Right ventricle myocardium inferior (tissue), 1 donor: ENCODE data around the gene CDK17. TPM values are rescaled to one million over a fixed set of nuclear protein-coding genes. Genes with fewer than 3 reads are reported as not detected.

Experiments used
- ATAC-seq: fragments of 200-7000 bp; cut with Tn5 transposase; one replicate; pipeline ENCODE4 v1.9.1; 2020; ENCODE audit warnings: mild to moderate bottlenecking, moderate library complexity
- DNase-seq: peaks from one replicate; pipeline ENCODE4 v3.0.0; 2021; ENCODE audit errors: missing footprints
- intact Hi-C: fragments of 100-400 bp; cut with DNase I; formaldehyde crosslinking; loops from one replicate; pipeline ENCODE4 v1.11.0; 2022
- total RNA-seq: library from RNA; stranded (reverse); fragmentation: NEBNext Ultra II Directional; extraction: Animal tissue kit (Norgen Biotek cat#: 25700); gene quantifications from one replicate; pipeline ENCODE4 v1.2.1, GENCODE V29; 2021
- donor health status: DM: no; HTN: yes; CAD: no; lungs with severe emphysema.

Gene CDK17
- total RNA-seq, 1 donor from 2014 or later: 16.0 TPM

DNA sequence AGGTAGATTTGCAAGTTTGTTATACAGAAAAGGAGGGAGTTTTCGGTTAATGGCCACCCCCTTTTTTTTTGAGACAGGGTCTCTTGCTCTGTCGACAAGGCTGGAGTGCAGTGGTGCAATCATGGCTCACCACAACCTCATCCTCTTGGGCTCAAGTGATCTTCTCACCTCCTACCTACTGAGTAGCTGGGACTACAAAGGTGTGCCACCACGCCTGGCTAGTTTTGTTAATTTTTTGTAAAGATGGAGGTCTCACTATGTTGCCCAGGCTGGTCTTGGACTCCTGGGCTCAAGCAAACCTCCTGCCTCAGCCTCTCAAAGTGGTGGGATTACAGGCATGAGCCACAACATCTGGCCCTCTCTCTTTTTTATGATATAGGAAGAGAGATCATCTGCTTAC lies 94.6 kb downstream of the CDK17 start:
- DNase-seq (no peak), ATAC-seq (no peak)
- intact Hi-C loops: loop anchor here (10.0 kb wide), 1 partner anchor 209 kb away; no protein-coding TSS in a partner anchor

DNA sequence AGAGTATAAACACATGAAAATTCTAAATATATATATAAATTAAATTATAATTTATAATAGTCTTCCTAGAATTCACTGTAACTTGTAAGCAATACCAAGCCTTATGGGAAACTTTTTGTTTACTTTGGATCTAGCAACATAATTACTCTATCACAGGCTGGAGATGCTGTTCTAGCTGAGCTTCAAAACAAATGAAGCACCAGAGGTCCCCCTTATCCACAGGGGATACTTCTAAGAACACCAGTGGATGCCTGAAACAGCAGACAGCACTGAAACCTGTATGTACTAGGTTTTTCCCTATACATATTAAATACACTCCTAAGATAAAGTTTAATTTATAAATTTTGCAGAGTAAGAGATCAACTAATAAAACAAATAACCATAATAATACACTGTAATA lies 96.6 kb downstream of the CDK17 start:
- no peak for DNase-seq
- intact Hi-C loops: loop anchor here (5.0 to 10.0 kb wide), 2 partner anchors 94 to 211 kb away; no protein-coding TSS in a partner anchor
- ATAC-seq: no peak

DNA sequence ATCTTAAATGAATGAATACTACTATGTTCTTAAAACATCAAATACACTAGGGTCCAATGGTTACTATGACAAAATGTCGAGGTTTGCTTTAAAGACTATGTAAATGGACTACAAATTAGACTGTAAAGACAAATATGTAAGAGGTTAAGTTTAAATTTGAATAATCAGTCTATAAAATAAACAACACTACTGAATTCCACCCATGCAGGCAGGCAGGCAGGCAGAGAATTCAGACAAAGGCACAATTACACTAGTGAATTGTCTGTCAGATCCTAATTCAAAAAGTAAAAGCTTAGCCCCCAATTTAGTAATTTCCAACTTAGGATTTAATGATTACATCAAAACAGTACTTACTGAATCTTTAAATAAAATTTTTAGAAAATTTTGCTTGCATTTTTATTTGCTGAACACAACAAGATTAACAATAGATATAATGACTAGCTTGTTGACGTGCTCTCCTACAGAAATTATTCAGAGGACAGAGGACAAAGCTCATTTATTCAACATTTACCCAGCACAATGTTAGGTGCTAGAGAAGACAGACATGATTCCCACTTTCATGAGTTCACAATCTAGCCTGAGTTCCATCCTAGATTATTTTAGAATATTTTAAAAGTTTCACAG lies 97.4 kb downstream of the CDK17 start:
- ATAC-seq (no peak), DNase-seq (no peak)
- intact Hi-C loops: loop anchor here (5.0 to 10.0 kb wide), 2 partner anchors 95 to 212 kb away; no protein-coding TSS in a partner anchor

DNA sequence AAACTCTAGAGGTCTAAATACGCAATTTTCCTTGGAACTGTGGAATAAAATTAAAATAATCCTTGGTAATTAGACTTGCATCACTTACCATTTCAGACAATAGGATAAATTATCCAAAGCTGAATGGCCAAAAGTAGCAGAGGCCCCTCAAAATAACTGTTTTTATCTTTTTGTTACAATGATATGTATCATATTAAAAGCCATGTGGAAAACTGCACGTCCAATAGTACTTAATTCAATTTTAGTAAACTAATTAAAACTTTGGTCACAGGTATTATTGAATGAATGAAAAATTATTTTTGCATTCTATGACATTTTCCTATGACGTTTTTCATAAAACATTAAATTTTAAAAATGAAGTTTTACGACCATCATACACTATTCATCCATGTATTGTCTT lies 98.5 kb downstream of the CDK17 start:
- no peak for DNase-seq
- no peak for ATAC-seq
- intact Hi-C loops: loop anchor here (5.0 to 10.0 kb wide), 2 partner anchors 96 to 213 kb away; no protein-coding TSS in a partner anchor

DNA sequence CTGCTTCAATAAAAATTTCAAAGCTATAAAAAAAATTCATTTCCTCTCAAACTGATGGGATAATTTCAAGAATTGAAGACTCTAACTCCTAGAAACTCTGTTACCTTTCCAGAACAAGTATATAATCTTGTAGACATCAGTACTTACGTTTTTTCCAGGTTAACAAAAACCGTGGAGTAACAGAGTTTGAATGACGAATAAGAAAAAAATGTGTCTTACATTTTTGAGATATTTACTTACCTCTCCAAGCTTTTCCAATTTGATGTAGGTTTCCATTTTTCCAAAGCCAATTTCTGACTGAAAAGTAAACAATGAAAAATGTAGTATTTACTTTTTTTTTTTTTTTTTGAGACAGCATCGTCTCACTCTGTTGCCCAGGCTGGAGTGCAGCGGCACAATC lies 100.2 kb downstream of the CDK17 start:
- intact Hi-C loops: loop anchor here (5.0 to 10.0 kb wide), 2 partner anchors 97 to 215 kb away; no protein-coding TSS in a partner anchor

DNA sequence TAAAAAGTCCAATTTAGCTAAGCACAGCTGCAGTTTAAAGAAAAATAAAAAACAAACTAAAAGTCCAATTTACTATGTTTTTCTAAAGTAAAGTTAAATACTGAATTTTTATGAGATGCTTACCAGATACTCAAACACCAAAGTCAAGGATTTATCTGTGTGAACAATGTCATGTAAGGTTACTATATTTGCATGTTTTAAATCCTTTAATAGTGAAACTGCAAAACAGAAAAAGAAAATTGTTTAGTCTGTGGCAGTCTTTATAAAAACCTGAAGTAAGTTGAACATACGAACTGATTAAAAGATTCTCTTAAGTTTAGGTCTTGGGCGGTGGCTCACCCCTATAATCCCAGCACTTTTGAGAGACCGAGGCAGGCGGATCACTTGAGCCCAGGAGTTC lies 102.7 kb downstream of the CDK17 start:
- DNase-seq (no peak), ATAC-seq (no peak)
- intact Hi-C loops: no loop called here

More for the DNA sequence above, 100.2 kb downstream of the CDK17 start:
- DNase-seq: no peak
- no peak for ATAC-seq

DNA sequence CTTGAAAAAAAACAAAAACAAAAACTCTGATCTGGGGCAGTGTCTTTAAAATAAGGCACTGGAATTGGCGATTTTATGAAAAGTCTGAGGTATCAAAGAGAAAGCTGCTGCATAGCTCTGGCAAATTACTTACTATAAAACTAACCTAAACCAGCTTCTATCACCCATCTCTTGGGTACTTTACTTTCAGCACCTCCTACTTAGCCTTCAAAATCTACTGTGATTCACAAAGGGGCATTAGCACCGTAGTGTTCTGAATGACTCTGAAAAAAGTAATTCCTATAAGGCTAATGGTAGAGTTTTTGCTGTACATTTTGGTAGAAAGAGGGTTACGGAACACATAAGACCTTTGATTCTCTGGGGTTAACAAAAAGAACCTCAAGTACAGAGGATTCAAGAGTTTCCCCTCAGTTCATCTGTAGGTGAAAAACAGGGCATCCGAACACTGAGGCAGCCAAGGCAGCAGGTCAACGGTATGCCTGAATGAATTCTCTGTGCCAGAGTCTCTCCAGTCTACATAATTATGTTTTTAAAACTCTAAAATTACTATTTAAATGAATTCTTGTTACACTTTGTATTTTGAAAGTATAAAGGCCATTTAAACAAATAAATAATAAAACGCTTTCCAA lies 104.6 kb downstream of the CDK17 start:
- no peak for DNase-seq
- no peak for ATAC-seq
- intact Hi-C loops: no loop called here

DNA sequence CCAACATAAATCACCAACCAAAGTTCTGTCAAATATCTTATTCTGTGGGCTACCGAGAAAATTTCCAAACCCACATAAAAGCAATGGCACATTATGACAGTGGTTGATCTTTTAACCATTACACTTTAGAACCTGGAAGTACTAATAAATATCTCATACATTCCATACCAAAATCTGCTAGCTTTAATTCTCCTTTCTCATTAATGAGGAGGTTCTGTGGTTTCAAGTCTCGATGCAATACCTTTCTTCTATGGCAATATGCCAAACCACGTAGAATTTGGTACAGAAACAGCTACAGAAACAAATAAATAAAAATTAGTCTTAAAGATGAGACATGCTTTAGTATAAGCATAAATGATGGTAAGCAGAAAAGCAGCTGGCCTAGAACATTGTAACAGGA lies 105.4 kb downstream of the CDK17 start:
- DNase-seq (no peak), ATAC-seq (no peak)
- intact Hi-C loops: no loop called here

DNA sequence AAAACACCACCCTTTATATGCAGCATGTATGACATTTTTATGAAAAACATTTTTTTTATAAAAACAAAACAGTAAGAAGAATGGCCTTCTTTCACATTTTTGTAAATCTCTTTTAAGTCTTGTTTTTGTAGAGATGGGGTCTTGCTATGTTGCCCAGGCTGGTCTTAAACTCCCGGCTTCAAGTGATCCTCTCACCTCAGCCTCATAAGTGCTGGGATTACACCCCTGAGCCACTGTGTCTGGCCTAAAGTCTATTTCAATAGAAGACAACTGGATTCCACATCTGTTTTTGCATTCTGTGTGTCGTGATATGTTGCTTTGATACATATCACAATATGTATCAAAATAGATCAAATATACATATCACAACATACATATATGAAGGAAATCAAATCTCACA lies 107.1 kb downstream of the CDK17 start:
- DNase-seq (no peak), ATAC-seq (no peak)
- intact Hi-C loops: no loop called here

DNA sequence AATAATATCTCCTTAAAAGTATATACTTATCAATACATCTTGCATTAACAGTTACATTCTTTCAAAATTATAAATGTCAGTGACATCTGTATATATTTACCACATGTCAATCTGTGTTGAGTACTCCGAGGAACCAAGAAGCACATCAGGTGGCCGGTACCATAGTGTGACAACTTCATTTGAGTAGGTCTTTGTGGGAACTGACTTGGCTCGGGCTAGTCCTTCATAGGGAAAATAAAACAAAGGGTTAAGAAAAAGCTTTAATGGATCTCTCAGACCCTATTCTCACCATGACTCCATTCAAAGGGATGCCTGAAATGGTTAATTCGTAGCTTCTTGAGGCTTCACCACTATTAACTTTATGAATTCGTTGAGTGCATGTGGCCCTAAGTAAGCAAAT lies 111.2 kb downstream of the CDK17 start:
- DNase-seq: no peak
- intact Hi-C loops: no loop called here
- no peak for ATAC-seq

DNA sequence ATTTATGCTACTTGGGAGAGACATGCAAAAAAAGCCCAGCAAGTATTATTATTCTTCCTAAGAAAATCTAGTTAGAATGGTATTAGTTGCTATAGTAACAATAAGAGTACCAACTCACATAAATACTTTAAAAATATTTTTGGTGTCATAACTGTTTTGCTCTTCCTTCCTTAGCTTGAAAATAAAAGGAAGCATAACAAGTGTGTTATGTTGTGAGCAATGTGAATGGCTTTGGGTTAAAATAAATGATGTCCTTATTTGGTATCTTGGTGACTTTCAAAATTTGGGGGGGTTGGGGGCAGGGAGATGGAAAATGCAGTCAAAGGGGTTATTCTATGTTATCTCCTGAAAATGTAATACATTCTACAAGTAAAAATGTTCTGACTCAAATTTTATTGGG lies 115.1 kb downstream of the CDK17 start:
- ATAC-seq (no peak), DNase-seq (no peak)
- intact Hi-C loops: no loop called here

DNA sequence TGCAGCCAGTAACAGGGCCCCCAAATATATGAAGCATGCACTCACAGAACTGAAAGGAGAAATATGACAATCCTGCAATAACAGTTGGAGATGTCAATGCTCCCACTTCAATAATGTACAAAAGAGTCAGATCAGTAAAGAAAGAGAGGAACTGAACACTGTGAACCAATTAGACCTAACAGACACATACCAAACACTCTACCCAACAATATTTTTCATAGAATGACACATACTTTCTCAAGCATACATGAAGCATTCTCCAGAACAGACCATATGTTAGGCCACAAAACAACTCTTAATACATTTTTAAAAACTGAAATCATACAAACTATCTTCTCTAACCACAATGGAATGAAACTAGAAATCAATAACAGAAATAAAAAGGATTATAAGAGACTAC lies 125.9 kb downstream of the CDK17 start:
- intact Hi-C loops: no loop called here
- ATAC-seq: no peak

DNA sequence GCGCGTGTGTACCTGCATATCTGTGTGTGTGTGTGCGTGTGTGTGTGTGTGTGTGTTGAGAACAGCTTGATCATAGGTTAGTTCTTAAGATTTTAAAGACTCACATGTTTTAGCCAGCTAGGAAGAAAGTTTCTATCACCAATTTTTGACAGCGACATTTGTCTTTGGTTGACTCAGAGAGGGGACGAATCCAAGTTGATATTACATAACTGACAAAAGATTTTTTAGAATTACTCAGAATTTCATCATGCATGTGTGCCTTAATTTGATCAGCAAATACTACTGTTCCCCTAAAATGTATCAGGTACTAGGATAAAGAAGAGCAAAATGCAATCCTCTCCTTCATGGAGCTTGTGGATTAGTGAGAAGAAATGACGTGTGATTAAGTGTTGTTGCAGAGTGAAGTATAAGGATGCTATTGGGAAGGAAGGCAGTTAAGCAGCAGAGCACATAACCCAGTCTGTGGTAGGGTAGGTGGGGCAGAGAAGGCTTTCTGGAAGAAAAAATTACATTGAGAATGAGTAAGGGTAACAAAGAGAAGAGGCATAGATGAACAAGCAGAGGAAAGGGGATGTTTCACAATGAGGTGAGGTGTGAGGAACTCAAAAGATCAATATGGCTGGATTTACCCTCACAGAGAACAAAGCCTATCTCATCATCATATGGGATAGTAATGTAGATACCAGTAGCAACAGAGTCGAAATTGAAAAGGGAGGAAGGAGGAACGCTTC lies 128.6 kb downstream of the CDK17 start:
- intact Hi-C loops: no loop called here
- DNase-seq (no peak), ATAC-seq (no peak)

More for the DNA sequence above, 125.9 kb downstream of the CDK17 start:
- DNase-seq: no peak

DNA sequence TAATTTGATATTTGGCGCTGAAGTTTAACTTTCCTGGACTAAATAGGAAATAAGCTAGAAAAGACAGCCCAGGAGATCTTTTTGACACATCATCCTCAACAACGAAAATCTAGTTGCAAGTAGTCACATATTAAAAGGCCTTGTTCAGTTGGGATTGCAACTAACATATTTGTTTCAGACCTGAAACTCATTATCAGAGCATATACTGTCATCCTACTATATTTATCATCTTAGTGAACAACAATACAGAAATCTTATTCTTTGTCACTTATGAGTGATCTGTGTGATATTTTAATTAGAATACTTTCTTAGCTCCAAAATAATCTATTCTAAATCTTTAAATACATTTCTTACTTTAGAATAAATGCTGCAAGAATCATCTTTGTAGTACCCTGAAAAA lies 134.0 kb downstream of the CDK17 start:
- intact Hi-C loops: no loop called here
- no peak for ATAC-seq

DNA sequence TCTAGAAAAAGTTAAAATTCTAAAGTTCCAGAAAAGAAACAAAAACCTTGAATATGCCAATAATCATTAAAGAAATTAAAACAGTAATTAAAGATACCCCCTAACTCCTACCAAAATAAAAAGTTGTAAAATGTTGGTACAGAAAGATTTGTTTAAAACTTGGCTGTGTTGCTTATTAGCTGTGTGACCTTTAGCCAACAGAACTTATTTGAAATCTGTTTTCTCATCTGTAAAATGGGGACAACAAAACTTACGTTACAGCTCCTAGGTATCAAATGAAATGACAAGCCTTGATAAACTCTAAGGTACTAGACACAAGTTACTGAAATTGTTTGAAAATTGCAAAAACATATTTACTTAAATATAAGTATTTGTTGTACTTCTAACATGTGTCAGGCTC lies 134.4 kb downstream of the CDK17 start:
- DNase-seq: no peak
- intact Hi-C loops: no loop called here
- ATAC-seq: no peak

More for the DNA sequence above, 134.0 kb downstream of the CDK17 start:
- DNase-seq: no peak

DNA sequence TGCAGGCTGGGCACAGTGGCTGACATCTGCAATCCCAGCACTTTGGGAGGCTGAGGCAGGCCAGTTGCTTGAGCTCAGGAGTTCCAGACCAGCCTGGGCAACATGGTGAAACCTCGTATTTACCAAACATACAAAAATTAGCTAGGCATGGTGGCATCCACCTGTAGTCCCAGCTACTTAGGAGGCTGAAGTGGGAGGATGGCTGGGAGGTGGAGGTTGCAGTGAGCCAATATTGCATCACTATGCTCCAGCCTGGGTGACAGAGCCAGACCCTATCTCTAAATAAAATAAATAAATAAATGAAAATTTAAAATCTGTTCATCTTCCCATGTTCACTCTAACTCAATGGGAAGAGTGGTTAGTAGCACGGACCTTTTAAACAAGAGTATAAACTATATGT lies 134.8 kb downstream of the CDK17 start:
- ATAC-seq (no peak), DNase-seq (no peak)
- intact Hi-C loops: no loop called here

DNA sequence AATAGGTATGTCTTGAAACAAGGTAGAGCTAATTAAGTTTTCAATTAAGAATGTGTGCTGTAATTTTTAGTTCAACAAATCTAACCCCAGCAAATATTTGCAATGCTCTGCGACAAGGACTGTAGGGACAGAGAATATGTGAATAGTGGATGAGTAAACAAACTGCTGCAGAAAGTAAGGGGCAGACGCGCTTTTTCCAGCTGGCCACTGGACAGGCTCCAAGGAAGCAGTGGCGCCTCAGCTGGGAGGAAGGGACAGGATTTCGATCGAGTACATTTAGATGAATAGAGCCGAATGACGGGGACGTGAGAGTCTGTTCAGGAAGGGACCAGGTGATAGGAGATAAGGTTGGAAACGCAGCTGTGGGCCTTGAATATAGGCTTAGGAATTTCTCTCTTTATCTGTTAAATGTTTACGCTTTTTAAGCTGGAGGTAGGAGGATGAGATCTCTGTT lies 136.8 kb downstream of the CDK17 start:
- intact Hi-C loops: no loop called here
- DNase-seq: no peak
- ATAC-seq: no peak

DNA sequence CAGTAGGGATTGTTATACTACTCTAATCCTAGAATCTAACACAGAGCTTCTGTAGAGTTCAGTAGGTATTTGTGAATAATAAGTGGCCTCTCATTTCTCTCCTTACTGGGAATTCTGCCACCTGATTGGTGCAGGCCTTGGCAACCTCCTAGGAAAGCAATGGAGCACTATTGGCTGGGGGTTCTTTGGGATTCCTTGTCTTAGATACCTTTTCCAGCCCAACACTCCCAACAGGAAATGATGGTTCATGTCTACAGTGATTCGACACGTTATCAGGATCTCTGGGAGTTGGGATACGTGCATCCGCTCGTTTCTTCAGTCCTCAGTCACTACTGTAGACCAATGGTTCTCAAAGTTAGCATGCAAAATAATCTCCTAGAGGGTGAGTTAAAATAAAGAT lies 138.7 kb downstream of the CDK17 start:
- intact Hi-C loops: no loop called here
- no peak for DNase-seq

DNA sequence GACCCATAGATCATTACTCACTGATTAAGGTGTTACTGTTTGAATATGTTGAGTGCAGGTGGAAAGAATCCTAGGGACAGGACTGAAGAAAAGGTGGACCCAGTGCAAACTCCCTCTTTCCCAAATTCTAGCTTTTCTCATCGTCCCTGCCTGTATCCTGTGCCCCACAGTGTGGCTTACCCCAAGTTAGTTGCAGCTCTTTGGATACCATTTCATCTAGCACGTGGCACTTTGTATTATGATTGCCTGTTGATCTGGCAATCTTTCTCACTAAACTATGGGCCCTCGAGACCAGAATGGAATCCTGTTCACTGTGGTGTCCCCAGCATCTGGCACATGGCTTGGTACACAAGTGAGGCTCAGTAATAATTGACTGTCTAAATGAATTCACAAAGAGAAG lies 139.6 kb downstream of the CDK17 start:
- intact Hi-C loops: no loop called here
- DNase-seq (no peak), ATAC-seq (no peak)

More for the DNA sequence above, 138.7 kb downstream of the CDK17 start:
- no peak for ATAC-seq

DNA sequence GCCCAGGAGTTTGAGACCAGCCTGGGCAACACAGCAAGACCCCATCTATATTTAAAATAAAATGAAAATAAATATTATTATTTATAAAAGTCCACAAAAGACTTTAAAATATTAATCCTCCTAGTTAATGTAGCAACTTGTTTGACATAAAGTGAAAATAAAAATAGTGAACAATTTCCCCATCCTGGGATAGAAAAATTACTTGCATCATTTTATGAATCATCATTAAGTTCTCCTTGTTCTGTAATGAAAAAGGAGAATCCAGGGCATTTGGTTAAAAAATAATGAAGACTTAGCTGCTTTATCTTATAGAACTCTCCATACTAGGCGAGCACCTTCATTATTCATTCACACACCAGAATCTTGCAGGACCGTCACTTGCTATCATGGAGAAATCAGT lies 140.0 kb downstream of the CDK17 start:
- ATAC-seq: no peak

More for the DNA sequence above, 140.0 kb downstream of the CDK17 start:
- no peak for DNase-seq
- intact Hi-C loops: no loop called here
